WERI-Rb-1 (cell line): ENCODE results near the gene BCKDHA.

Experiments used
- DNase-seq: peaks from one replicate; pipeline ENCODE4 v3.0.0-alpha.2; 2020
- H3K27ac ChIP-seq: fragments of 250-450 bp; sonication (Bioruptor Pico); 2 replicates; pipeline ENCODE4 v1.5.1; 2020; ENCODE audit warnings: mild to moderate bottlenecking, moderate library complexity
- H3K27me3 ChIP-seq: fragments of 250-450 bp; sonication (Bioruptor Pico); 2 replicates; pipeline ENCODE4 v1.5.1; 2021; ENCODE audit warnings: mild to moderate bottlenecking, low read depth, moderate library complexity; ENCODE audit not compliant: insufficient read depth, severe bottlenecking
- H3K36me3 ChIP-seq: fragments of 250-450 bp; sonication (Bioruptor Pico); 2 replicates; pipeline ENCODE4 v1.5.1; 2020; ENCODE audit warnings: mild to moderate bottlenecking, moderate library complexity
- H3K4me3 ChIP-seq: 2 replicates; pipeline ENCODE4 v1.5.1; 2011; ENCODE audit warnings: low read depth, mild to moderate bottlenecking, control low read depth, low read length
- H3K9me3 ChIP-seq: fragments of 250-450 bp; sonication (Bioruptor Pico); 2 replicates; pipeline ENCODE4 v1.5.1; 2021; ENCODE audit warnings: mild to moderate bottlenecking, moderate library complexity; ENCODE audit not compliant: severe bottlenecking
- TF ChIP-seq, protein P1 (sequence below): IDR thresholded peaks from 2 replicates; pipeline ENCODE4 v1.5.1; 2011; ENCODE audit warnings: low read depth, mild to moderate bottlenecking, control low read depth, inconsistent platforms, low read length

Gene BCKDHA

DNA sequence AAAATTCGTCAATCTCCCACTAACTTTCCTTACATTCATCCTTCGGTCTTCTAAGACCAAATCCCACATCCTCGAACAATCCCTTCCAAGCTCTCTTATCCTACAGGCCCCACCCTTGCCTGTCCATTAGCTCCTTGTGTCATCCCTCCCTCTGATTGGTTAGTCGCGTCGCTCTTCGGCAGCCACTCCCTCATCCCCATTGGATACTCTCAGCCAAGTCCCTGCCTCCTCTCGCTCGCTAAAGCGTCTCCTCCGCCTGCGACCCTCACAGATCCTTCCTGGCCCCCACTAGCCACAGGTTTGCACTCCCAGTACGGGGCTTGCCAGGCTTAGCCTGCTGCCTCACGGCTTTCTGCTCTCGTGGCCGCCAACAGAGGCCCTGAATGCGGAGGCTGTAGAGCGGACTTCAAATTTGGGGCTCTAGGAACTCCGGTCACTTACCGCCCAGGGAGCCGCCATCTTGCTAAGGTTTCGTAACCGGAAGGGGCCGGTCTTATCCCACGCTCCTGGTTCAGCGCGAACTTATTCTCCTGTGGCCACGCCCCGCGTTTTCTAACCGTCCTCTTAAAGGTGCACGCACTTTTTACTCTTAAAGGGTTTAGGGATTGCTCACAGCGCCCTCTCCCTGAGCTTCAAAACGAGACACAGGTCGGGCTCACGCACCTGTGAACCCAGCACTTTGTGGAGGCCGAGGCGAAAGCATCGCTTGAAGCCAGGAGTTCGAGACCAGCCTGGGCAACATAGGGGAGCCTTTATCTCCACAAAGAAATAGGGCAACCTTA lies 42.0 kb downstream of the BCKDHA start, which contains the start of gene DMAC2:
TSS of gene DMAC2 (minus strand) at position 472 of the 782 bp plus-strand sequence. CDS start at position 459, 13 bp downstream.
- DNase-seq = peak; percentile 98
- TF ChIP-seq, protein P1, sequence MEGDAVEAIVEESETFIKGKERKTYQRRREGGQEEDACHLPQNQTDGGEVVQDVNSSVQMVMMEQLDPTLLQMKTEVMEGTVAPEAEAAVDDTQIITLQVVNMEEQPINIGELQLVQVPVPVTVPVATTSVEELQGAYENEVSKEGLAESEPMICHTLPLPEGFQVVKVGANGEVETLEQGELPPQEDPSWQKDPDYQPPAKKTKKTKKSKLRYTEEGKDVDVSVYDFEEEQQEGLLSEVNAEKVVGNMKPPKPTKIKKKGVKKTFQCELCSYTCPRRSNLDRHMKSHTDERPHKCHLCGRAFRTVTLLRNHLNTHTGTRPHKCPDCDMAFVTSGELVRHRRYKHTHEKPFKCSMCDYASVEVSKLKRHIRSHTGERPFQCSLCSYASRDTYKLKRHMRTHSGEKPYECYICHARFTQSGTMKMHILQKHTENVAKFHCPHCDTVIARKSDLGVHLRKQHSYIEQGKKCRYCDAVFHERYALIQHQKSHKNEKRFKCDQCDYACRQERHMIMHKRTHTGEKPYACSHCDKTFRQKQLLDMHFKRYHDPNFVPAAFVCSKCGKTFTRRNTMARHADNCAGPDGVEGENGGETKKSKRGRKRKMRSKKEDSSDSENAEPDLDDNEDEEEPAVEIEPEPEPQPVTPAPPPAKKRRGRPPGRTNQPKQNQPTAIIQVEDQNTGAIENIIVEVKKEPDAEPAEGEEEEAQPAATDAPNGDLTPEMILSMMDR = peak; percentile 51; the same call in 1 of the 2 replicates
- Histone ChIP-seq H3K27me3 (no peaks in the 10 kb centered on the region), H3K27ac (peak within 1 kb of the TSS; percentile 93), H3K9me3 (no peaks in the 10 kb centered on the region), H3K36me3 (peaks cover 4% of the 10 kb centered on the region; the same call in 1 of the 2 replicates), H3K4me3 (peak within 1 kb of the TSS; percentile 82)

DNA sequence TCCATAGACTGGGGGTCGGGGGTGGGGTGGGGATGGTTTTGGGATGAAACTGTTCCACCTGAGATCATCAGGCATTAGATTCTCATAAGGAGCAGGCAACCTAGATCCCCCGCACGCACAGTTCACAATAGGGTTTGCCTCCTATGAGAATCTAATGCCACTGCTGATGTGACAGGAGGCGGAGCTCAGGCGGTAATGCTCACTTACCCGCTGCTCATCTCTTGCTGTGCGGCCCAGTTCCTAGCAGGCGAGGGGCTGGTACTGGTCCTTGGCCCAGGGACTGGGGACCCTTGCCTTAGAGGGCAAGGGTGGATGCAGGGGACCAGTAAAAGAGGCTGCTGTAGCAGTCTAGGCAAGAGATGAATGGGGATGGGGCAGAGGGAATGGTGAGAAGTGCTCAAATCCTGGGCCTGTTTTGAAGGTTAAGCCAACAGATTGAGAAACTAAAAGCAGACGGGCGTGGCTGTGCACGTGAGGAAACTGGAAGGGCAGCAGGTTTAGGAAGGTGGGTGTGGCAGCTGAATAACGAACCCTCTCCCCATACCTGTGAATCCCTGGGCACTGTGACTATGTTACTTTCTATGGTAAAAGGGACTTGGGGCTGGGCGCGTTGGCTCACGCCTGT lies 43.8 kb downstream of the BCKDHA start:
- no peak overlapping the region for H3K4me3 ChIP-seq
- TF ChIP-seq, protein P1 = no peak

DNA sequence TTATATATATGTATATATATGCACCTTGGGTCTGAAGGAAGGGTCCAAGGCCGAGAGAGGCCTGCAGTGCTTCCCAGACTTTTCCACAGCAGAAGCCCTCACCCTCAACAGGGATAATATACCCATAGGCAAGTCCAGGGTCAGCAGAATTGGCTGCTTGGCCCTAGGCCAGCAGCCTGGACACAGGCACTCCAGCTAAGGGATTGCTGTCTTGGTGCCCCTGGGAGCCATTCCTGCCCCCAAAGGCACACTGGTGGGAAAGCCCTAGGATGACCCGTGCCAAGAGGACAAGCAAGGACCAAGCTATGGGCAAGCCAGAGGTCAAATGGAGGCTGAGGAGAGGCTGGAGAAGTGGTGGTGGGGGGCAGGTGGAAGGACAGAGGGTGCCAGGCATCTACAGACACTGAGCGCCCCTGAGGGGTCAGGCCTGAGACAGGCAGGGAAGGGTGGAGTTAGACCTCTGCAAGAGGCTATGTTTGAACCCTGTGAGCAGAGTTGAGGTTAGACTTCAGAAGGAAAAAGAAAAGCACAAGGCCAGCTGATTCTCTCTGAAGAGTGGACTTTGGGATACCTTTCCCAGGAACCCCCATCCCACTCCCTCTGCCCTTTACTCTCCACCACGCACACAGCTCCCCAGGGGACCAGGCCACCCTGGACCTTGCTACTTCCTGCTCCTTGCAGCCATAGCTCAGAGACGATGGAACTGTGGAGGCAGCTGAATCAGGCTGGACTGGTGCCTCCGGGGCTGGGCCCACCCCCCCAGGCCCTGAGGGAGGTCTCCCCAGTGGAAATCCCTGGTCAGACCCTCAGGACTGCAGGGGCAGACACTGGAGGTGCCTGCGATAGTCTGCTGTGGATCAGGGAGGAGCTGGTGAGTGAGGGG lies 45.1 kb downstream of the BCKDHA start, which contains the start of gene ERICH4:
TSS of gene ERICH4 (plus strand) at position 684 of the 883 bp plus-strand sequence. CDS start at position 698, 14 bp downstream.
- Histone ChIP-seq H3K27ac (no peak within 1 kb of the TSS), H3K4me3 (no peak within 1 kb of the TSS), H3K36me3 (peaks cover 3% of the 10 kb centered on the region; the same call in 1 of the 2 replicates), H3K9me3 (no peaks in the 10 kb centered on the region), H3K27me3 (peaks cover 4% of the 10 kb centered on the region)
- no peak for DNase-seq
- TF ChIP-seq, protein P1 = no peak

More for the DNA sequence above, 43.8 kb downstream of the BCKDHA start:
- DNase-seq = no peak
- no peaks in the 10 kb centered on the region for H3K27me3 ChIP-seq
- no peak overlapping the region for H3K27ac ChIP-seq
- no peaks in the 10 kb centered on the region for H3K9me3 ChIP-seq
- H3K36me3 ChIP-seq = peaks cover 4% of the 10 kb centered on the region; the same call in 1 of the 2 replicates

DNA sequence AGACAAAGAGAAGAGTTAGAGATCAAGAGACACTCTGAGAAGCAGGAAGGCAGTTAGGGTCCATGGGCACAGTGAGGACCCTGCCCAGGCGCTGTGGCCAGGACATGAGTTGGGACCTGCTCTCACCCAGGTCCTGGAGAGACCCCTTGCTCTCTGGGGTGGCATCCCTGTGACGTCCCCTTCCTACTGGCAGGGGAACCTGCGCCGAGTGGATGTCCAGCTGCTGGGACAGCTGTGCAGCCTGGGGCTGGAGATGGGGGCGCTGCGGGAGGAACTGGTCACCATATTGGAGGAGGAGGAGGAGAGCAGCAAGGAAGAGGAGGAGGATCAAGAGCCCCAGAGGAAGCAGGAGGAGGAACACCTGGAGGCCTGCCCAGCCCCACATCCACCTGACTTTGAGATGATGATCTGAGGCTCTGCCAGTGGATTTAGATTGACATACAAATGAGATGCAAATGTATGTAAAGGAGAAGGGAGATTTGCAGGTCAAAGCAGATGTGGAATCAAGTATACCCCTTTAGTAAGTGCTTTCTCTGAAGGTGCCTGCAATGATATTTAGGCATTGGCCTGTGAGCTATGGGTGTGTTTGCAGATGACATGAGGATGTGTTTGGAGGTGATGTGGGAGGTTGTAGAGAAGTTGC lies 46.3 kb downstream of the BCKDHA start:
- Histone ChIP-seq H3K27ac (no peak overlapping the region), H3K4me3 (no peak overlapping the region), H3K36me3 (no peaks in the 10 kb centered on the region), H3K27me3 (peaks cover 6% of the 10 kb centered on the region), H3K9me3 (no peaks in the 10 kb centered on the region)
- TF ChIP-seq, protein P1 = no peak
- no peak for DNase-seq

DNA sequence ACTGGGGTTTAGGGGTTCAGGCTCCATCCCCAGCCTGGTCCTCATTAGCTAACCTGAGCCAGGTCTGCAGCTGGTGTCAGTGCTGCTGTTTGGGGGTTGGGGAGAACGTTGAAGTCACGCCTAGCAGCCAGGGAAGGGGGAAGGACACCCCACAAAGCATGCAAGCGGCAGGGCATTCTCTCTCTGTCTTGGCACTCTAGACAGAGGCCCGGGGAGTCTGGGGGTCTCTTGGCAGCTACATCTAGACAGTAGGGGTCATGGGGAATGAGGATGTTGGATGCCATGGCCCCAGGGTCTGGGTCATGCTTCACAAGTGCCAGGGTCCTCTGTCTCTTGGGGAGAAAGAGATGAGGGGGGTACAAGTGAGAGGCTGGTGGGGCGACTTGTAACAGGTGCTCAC lies 48.0 kb downstream of the BCKDHA start:
- Histone ChIP-seq H3K27me3 (peaks cover 6% of the 10 kb centered on the region), H3K27ac (no peak overlapping the region), H3K9me3 (no peaks in the 10 kb centered on the region), H3K36me3 (no peaks in the 10 kb centered on the region), H3K4me3 (no peak overlapping the region)
- TF ChIP-seq, protein P1 = no peak
- DNase-seq = no peak
